ENCODE measurements around the gene GRAMD1B. TPM values are rescaled to one million over a fixed set of nuclear protein-coding genes. Genes with fewer than 3 reads are reported as not detected.

GRAMD1B gene
- total RNA-seq, 1 donor from 2014 or later, result 8.8 TPM

GRCh38 chr11:123531325-123531724 is 101.3 kb downstream of the GRAMD1B start:
- no peaks in the 10 kb centered on the region for H3K27me3 ChIP-seq (ENCODE audit: control insufficient read depth, insufficient read depth, low read length)
- no peak for DNase-seq (ENCODE audit: low read depth)
- H3K4me3 ChIP-seq (ENCODE audit: low read depth, low read length), result no peak overlapping the region
- H3K36me3 ChIP-seq (ENCODE audit: control insufficient read depth, insufficient read depth, low read length), result no peaks in the 10 kb centered on the region
- TF ChIP-seq CTCF (IDR thresholded peaks at IDR 0.05; ENCODE audit: insufficient read depth, low read length, poor library complexity, severe bottlenecking), result no peak

DNA sequence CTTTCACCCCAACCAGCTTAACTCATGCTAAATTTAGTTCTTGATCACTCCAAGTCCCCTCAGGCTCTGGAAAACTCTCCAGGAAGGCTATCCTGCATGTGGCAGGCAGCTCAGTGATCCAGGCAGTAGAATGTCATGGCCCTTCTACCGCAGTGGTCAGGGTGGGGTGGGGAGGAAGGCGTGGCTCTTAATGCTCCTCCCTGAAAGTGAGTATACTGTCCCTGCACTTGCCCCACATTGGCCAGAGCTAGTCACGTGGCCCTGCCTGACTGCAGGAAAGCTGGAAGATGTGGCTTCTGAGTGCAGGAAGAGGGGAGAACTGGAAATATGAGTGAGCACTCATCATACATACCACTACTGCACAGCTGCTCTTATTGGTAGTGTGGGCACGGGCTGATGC is 102.1 kb downstream of the GRAMD1B start:
- H3K27me3 ChIP-seq (ENCODE audit: control insufficient read depth, insufficient read depth, low read length), result no peaks in the 10 kb centered on the region
- TF ChIP-seq CTCF (IDR thresholded peaks at IDR 0.05; ENCODE audit: insufficient read depth, low read length, poor library complexity, severe bottlenecking), result no peak
- H3K4me3 ChIP-seq (ENCODE audit: low read depth, low read length), result no peak overlapping the region
- H3K36me3 ChIP-seq (ENCODE audit: control insufficient read depth, insufficient read depth, low read length), result no peaks in the 10 kb centered on the region
- DNase-seq (ENCODE audit: low read depth), result no peak

DNA sequence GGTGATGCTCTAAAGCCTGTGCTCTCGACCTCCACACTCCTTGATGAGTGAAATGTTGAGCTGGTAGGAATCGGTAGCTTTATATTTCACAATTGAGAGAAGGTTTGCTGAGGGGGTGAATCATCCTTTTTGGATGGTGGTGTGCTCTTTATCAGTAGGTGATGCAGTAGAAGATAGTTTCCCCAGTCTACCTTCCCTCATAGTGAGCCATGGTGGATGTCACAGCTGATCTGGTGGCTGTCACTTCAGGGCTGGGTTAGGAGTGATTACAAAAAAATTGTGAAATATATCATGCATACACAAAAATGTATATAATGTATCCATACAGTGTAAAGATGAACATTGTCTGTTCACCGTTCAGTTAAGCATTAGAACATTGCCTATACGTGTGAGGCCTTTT is 105.3 kb downstream of the GRAMD1B start:
- Histone ChIP-seq H3K27me3 (ENCODE audit: control insufficient read depth, insufficient read depth, low read length) (no peaks in the 10 kb centered on the region), H3K4me3 (ENCODE audit: low read depth, low read length) (no peak overlapping the region), H3K36me3 (ENCODE audit: control insufficient read depth, insufficient read depth, low read length) (no peaks in the 10 kb centered on the region)
- DNase-seq (ENCODE audit: low read depth), result no peak
- TF ChIP-seq CTCF (IDR thresholded peaks at IDR 0.05; ENCODE audit: insufficient read depth, low read length, poor library complexity, severe bottlenecking), result no peak

- Histone ChIP-seq H3K4me3 (ENCODE audit: low read depth, low read length) (no peak overlapping the region), H3K27me3 (ENCODE audit: control insufficient read depth, insufficient read depth, low read length) (no peaks in the 10 kb centered on the region), H3K36me3 (ENCODE audit: control insufficient read depth, insufficient read depth, low read length) (no peaks in the 10 kb centered on the region)
- DNase-seq (ENCODE audit: low read depth), result no peak
- no peak for TF ChIP-seq CTCF (IDR thresholded peaks at IDR 0.05; ENCODE audit: insufficient read depth, low read length, poor library complexity, severe bottlenecking)
These were observed 106.8 kb downstream of the GRAMD1B start for GRCh38 chr11:123536690-123537437.

GRCh38 chr11:123537726-123538125 is 107.7 kb downstream of the GRAMD1B start:
- Histone ChIP-seq H3K4me3 (ENCODE audit: low read depth, low read length) (no peak overlapping the region), H3K27me3 (ENCODE audit: control insufficient read depth, insufficient read depth, low read length) (no peaks in the 10 kb centered on the region), H3K36me3 (ENCODE audit: control insufficient read depth, insufficient read depth, low read length) (no peaks in the 10 kb centered on the region)
- DNase-seq (ENCODE audit: low read depth), result no peak
- no peak for TF ChIP-seq CTCF (IDR thresholded peaks at IDR 0.05; ENCODE audit: insufficient read depth, low read length, poor library complexity, severe bottlenecking)

- H3K4me3 ChIP-seq (ENCODE audit: low read depth, low read length), result no peak overlapping the region
- no peaks in the 10 kb centered on the region for H3K27me3 ChIP-seq (ENCODE audit: control insufficient read depth, insufficient read depth, low read length)
- no peaks in the 10 kb centered on the region for H3K36me3 ChIP-seq (ENCODE audit: control insufficient read depth, insufficient read depth, low read length)
- peak; percentile 67 for DNase-seq (ENCODE audit: low read depth)
- no peak for TF ChIP-seq CTCF (IDR thresholded peaks at IDR 0.05; ENCODE audit: insufficient read depth, low read length, poor library complexity, severe bottlenecking)
These were observed 113.7 kb downstream of the GRAMD1B start for GRCh38 chr11:123543797-123544196.
